GM23338 (cell line): ENCODE measurements around the gene IDH3B. TPM values are rescaled to one million over a fixed set of nuclear protein-coding genes. Genes with fewer than 3 reads are reported as not detected.

Experiments
- ATAC-seq: fragments of 200-7000 bp; cut with Tn5 transposase; 3 replicates; pipeline ENCODE4 v1.9.1; 2020
- DNase-seq: peaks from one replicate; pipeline ENCODE4 v3.0.0-alpha.2; 2015; ENCODE audit warnings: low spot score
- H2AFZ ChIP-seq: fragments of 200-600 bp; sonication (generic); 2 replicates; pipeline ENCODE4 v1.8.0; 2016; ENCODE audit warnings: antibody characterized with exemption, mild to moderate bottlenecking, moderate library complexity
- H3F3A ChIP-seq: fragments of 200-600 bp; sonication (generic); replicated peaks from 2 replicates; pipeline ENCODE4 v1.8.0; 2017; ENCODE audit warnings: antibody characterized with exemption, mixed run types, low read depth
- H3K27ac ChIP-seq: fragments of 200-600 bp; sonication (generic); 2 replicates; pipeline ENCODE4 v1.6.1; 2016; ENCODE audit warnings: low read depth
- H3K27me3 ChIP-seq: fragments of 200-600 bp; sonication (generic); 2 replicates; pipeline ENCODE4 v1.8.0; 2016; ENCODE audit warnings: mild to moderate bottlenecking, mixed run types, moderate library complexity; ENCODE audit not compliant: insufficient read depth
- H3K36me3 ChIP-seq: fragments of 200-600 bp; sonication (generic); 2 replicates; pipeline ENCODE4 v1.8.0; 2016; ENCODE audit warnings: mild to moderate bottlenecking; ENCODE audit not compliant: insufficient read depth
- H3K4me1 ChIP-seq: fragments of 200-600 bp; sonication (generic); 2 replicates; pipeline ENCODE4 v1.8.0; 2016; ENCODE audit warnings: mild to moderate bottlenecking, moderate library complexity; ENCODE audit not compliant: insufficient read depth
- H3K4me2 ChIP-seq: fragments of 200-600 bp; sonication (generic); 2 replicates; pipeline ENCODE4 v1.7.1; 2017; ENCODE audit warnings: mixed run types
- H3K4me3 ChIP-seq: fragments of 200-600 bp; sonication (generic); 2 replicates; pipeline ENCODE4 v1.6.1; 2016; ENCODE audit warnings: mixed run types
- H3K79me2 ChIP-seq: fragments of 200-600 bp; sonication (generic); replicated peaks from 2 replicates; pipeline ENCODE4 v1.8.0; 2017; ENCODE audit warnings: mild to moderate bottlenecking; ENCODE audit not compliant: insufficient read depth
- H3K9me2 ChIP-seq: fragments of 200-600 bp; sonication (generic); 2 replicates; pipeline ENCODE4 v1.8.0; 2017; ENCODE audit not compliant: insufficient read depth
- H4K20me1 ChIP-seq: fragments of 200-600 bp; sonication (generic); replicated peaks from 2 replicates; pipeline ENCODE4 v1.8.0; 2017; ENCODE audit warnings: mild to moderate bottlenecking; ENCODE audit not compliant: insufficient read depth
- H3K27ac Mint-ChIP-seq: 2 replicates; pipeline ENCODE4 v1.8.0; 2020; ENCODE audit warnings: inconsistent platforms, mild to moderate bottlenecking, moderate library complexity, mixed read lengths
- H3K27me3 Mint-ChIP-seq: 3 replicates; pipeline ENCODE4 v1.8.0; 2022; ENCODE audit warnings: low read depth, mild to moderate bottlenecking, moderate library complexity, mixed read lengths, inconsistent platforms; ENCODE audit not compliant: insufficient read depth, poor library complexity
- H3K36me3 Mint-ChIP-seq: 3 replicates; pipeline ENCODE4 v1.8.0; 2021; ENCODE audit warnings: low read depth, mild to moderate bottlenecking, inconsistent platforms, moderate library complexity, mixed read lengths
- H3K4me1 Mint-ChIP-seq: 3 replicates; pipeline ENCODE4 v1.8.0; 2020; ENCODE audit warnings: mild to moderate bottlenecking, inconsistent platforms, mixed read lengths
- H3K4me3 Mint-ChIP-seq: 3 replicates; pipeline ENCODE4 v1.8.0; 2021; ENCODE audit warnings: moderate library complexity, mild to moderate bottlenecking, inconsistent platforms, mixed read lengths
- H3K9me3 Mint-ChIP-seq: 3 replicates; pipeline ENCODE4 v1.8.0; 2020; ENCODE audit warnings: moderate library complexity, mild to moderate bottlenecking, inconsistent platforms, mixed read lengths
- CREB1 ChIP-seq: fragments of 250-450 bp; sonication (Bioruptor Pico); IDR thresholded peaks from 2 replicates; pipeline ENCODE4 v1.5.0; 2020; ENCODE audit warnings: low read depth, mild to moderate bottlenecking, moderate library complexity
- CTCF ChIP-seq, 2 experiments: fragments of 200-600 bp in 1 of 2; sonication (generic) in 1 of 2; conservative IDR thresholded peaks; 2 replicates each; pipeline versions ENCODE4 v1.5.1 to v1.6.1; 2016 to 2017; ENCODE audit warnings: antibody characterized with exemption in 2 of 2, low read depth in 2 of 2, mild to moderate bottlenecking in 2 of 2, moderate library complexity in 1 of 2
- ETS1 ChIP-seq: IDR thresholded peaks from 2 replicates; pipeline ENCODE4 v1.6.1; 2016; ENCODE audit warnings: antibody characterized with exemption
- EZH2 ChIP-seq: fragments of 200-600 bp; sonication (generic); IDR thresholded peaks from one replicate; pipeline ENCODE4 v1.8.0; 2017; ENCODE audit warnings: antibody characterized with exemption, mild to moderate bottlenecking, low read depth; ENCODE audit not compliant: unreplicated experiment
- EZH2phosphoT487 ChIP-seq: fragments of 200-600 bp; sonication (generic); IDR thresholded peaks from one replicate; pipeline ENCODE4 v1.8.1; 2018; ENCODE audit warnings: antibody characterized with exemption; ENCODE audit not compliant: unreplicated experiment
- JUNB ChIP-seq: IDR thresholded peaks from one replicate; pipeline ENCODE4 v1.6.1; 2016; ENCODE audit warnings: antibody characterized with exemption; ENCODE audit not compliant: unreplicated experiment
- NANOG ChIP-seq: IDR thresholded peaks from 2 replicates; pipeline ENCODE4 v1.6.1; 2016; ENCODE audit warnings: antibody characterized with exemption, borderline replicate concordance
- POLR2AphosphoS5 ChIP-seq: IDR thresholded peaks from 2 replicates; pipeline ENCODE4 v1.6.1; 2016; ENCODE audit warnings: antibody characterized with exemption, low read depth
- REST ChIP-seq: IDR thresholded peaks from one replicate; pipeline ENCODE4 v1.6.1; 2018; ENCODE audit warnings: antibody characterized with exemption; ENCODE audit not compliant: unreplicated experiment
- STAT1 ChIP-seq: IDR thresholded peaks from one replicate; pipeline ENCODE4 v1.6.1; 2016; ENCODE audit warnings: antibody characterized with exemption; ENCODE audit not compliant: unreplicated experiment
- ZNF114 ChIP-seq: fragments of 250-450 bp; sonication (Bioruptor Pico); IDR thresholded peaks from 2 replicates; pipeline ENCODE4 v1.5.0; 2020; ENCODE audit warnings: mild to moderate bottlenecking, moderate library complexity
- ZNF331 ChIP-seq: fragments of 250-450 bp; sonication (Bioruptor Pico); IDR thresholded peaks from 2 replicates; pipeline ENCODE4 v1.5.0; 2020; ENCODE audit warnings: low read depth, mild to moderate bottlenecking, moderate library complexity
- ZNF462 ChIP-seq: fragments of 250-450 bp; sonication (Bioruptor Pico); IDR thresholded peaks from 2 replicates; pipeline ENCODE4 v1.5.0; 2020; ENCODE audit warnings: mild to moderate bottlenecking, moderate library complexity
- polyA plus RNA-seq: library from polyadenylated mRNA; unstranded; fragments of >200 nt; fragmentation: Nextera tagmentation; extraction: Ambion mirVana; gene quantifications from 2 replicates; pipeline ENCODE4 v1.2.1, GENCODE V29; 2016
- total RNA-seq: library from RNA; depleted of rRNA; stranded (reverse); fragments of >200 nt; shearing (Covaris generic); gene quantifications from 2 replicates; pipeline ENCODE4 v1.2.3, GENCODE V29; 2014

Gene IDH3B
- total and polyA plus RNA-seq, 2 experiments from 2014 or later: 87.1 to 126 TPM

- H3K27me3 Mint-ChIP-seq: peaks cover 24% of the 10 kb centered on the region
- no peaks in the 10 kb centered on the region for H3K36me3 Mint-ChIP-seq
- no peak overlapping the region for H3K4me3 Mint-ChIP-seq
- no peak overlapping the region for H3K4me3 ChIP-seq
- H3K4me2 ChIP-seq: 0 out of 2 replicates have a peak overlapping the region, but pooled peaks have one; percentile 14
- H2AFZ ChIP-seq: no peak overlapping the region
- no peaks in the 10 kb centered on the region for H3K9me2 ChIP-seq
- TF ChIP-seq CREB1 (CRISPR knock-in tag): no peak
- no peak for TF ChIP-seq STAT1
- no peak for TF ChIP-seq ZNF331 (CRISPR knock-in tag)
- TF ChIP-seq ETS1: no peak
- no peak for TF ChIP-seq CTCF (conservative IDR thresholded peaks at IDR 0.05; ENCODE audit: low read depth in 2 of 2)
- no peak for TF ChIP-seq NANOG
- TF ChIP-seq ZNF462: no peak
- TF ChIP-seq EZH2phosphoT487: no peak
- TF ChIP-seq POLR2AphosphoS5: no peak
- no peak for TF ChIP-seq REST
- TF ChIP-seq EZH2: no peak
- TF ChIP-seq JUNB: no peak
- no peak for TF ChIP-seq ZNF114 (CRISPR knock-in tag)
- peaks cover 45% of the 10 kb centered on the region for H3K27me3 ChIP-seq
- ATAC-seq (peak; percentile 26), DNase-seq (no peak)
- peaks cover 34% of the 10 kb centered on the region for H3K4me1 ChIP-seq
- H4K20me1 ChIP-seq: no peaks in the 10 kb centered on the region
- H3F3A ChIP-seq: no peaks in the 10 kb centered on the region
- no peak overlapping the region for H3K27ac ChIP-seq
- H3K27ac Mint-ChIP-seq: no peak overlapping the region
- H3K36me3 ChIP-seq: no peaks in the 10 kb centered on the region
- H3K9me3 Mint-ChIP-seq: no peaks in the 10 kb centered on the region
- H3K79me2 ChIP-seq: no peaks in the 10 kb centered on the region
- H3K4me1 Mint-ChIP-seq: peaks cover 31% of the 10 kb centered on the region
Measured at GRCh38 chr20:2708073-2708415, 44.0 kb upstream of the IDH3B start.
